CD1c-positive myeloid dendritic cell (primary cell): Measurements from ENCODE around the gene SLC1A3.
"Not testable (repeated sequence)": the region's sequence is repeated elsewhere in the genome, so short reads cannot be mapped to it uniquely, and the experiment has no call there.

Experiments
- DNase-seq: peaks from one replicate; pipeline ENCODE4 v3.0.0-alpha.2; 2016; ENCODE audit errors: extremely low spot score

Gene SLC1A3

DNA sequence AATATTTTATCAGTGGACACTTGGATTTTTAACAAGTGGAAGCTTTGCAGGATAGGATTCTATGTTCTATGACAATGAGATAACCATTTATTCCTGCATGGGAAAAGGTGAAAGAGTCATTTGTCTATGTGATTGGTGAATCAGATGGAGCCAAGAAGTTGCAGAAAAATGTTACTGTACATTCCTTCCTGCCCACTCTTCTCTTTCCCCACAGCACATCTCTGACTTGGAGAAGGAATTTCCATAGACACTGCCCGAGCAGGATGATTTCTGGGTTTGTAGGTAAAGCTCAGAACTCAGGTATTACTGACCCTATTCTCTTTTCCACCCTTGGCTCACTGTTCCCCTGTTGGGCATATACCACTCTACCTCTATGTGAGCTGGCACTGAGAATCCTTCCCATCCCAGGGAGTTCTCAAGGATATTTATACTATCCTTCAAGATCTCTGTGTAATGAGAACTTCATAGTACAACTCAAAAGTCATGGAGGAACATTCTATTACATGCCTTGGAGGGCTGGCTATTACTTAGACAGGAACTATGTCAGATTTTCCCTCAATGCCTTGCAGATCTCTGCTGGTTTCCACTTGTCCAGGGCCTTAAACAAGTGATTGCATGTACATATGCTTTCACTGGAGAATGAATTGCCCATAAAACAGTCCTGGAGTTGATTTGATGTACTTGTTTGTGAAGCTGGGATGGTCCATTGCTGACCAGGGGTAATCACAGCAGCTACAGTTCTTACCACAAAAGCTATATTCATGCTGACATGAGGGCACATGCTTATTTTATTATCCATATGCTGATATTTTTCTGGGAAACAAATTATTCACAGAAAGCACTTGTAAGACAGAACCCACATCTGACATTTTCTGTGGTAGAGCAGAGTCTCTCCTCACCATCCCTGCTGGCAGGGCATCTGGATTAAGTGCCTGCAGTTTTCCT, 24.1 kb downstream of the SLC1A3 start:
- no peak for DNase-seq

DNA sequence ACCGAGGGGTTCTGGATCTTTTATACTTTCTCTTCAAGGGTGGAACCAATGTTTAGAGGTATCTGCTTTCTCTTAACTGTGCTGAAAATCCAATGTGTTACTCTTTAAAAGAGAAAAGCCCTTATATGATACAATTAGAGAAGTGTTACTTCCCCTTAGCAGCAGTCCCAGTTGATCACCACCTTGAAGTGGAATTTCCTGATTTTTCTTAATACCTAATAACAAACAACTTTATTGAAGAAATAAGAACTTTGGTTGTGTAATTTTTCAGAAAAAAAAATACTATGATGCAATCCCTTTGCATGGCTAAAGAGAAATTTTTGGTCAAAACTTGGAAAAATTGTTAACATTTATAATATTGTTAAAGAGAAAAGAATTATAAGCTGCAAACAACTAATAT, 24.7 kb downstream of the SLC1A3 start:
- peak; percentile 64 for DNase-seq

DNA sequence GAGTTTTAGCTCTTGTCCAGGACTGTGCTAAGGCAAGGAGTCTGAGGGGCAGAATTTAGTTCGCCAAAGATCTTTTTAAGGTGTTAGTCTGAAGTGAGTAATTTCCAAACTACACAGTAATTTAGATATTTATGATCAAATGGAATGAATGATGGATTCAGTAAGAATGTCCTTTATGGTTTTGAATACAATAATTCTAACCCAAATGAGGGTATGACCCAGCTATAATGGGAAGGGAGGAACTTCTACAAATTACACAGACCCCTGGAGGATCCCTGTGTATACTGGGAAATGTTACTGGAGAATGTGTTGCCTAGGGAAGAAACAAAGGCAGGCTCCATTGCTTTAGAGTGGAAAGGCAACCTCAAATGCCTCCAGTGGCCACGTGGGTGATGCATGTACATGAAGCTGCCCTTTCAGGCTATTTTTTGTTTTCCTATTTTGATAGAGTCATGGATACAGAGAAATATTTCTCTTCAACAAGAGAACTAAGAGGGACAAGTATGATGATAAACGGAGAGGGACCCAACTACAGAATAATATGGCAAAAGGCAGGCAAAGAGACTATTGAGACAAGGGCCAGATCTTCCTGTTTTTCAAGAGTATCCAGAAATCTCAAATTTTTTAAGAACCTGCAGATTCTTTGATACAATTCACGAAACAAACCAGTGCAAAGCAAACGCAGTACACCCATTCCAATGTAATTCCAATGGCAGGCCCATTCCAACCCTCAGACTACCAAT, 25.4 kb downstream of the SLC1A3 start:
- no peak for DNase-seq

DNA sequence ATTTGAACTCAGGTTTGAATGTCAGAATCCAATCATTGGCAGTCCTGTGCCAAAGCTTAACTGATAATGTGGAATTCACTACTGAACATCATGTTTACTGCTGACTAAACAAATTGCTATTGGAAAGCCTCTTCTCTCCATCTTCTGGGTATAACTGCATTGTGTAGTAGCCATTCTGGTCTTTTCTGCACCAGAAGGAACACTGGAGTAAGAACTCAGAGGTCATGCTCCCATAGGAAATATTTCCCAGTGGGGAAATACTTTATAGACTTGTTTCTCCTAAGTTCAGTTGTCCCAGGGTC, 25.9 kb downstream of the SLC1A3 start:
- no peak for DNase-seq

DNA sequence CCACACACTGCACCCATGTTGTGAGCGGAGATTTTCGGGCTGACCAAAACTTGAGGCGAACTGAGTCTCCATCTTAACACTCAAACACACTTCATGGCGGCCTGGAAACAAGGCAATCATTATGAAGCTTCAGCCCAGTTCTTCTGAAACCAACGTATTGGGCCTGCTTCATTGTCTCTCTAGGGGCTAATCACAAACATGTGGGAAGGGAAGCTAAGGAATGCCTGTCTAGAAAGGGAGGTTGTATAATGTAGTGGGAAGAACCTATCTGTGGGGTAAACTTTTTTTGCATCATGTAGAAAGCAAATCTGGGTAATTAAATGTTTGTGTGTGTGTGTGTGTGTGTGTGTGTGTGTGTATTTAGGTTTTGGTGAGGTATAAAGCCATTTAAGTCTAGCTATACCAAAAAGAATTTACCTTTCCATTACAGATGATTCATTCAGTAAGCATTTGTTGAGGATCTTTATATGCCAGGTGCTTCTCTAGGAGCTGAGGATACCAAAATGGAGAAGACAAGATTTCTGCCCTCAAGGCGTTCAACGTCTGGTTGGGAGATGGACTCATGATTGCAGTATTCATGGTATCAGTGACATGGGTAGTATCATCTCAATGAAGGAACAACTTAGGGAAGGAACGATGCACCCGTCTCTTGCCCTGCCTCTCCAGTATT, 29.4 kb downstream of the SLC1A3 start:
- no peak for DNase-seq

DNA sequence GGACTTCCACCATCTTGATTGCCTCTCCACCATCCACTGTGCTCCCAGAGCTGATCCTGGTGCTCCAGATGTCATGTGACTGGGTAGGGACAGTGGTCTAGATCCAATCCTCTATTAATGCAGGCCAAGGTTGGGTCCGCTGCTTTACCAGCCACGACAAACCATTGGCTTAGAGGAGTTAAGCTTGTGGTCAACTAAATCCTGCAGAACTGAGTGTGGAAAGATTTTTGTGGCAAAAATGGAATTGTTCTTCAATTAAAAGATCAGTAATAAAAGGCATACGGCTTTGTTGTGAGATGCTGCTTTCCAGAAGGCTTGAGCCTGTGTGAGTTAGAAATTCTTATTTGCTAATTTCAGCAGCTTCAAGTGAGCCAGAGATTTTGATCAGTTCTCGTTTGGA, 30.7 kb downstream of the SLC1A3 start:
- no peak for DNase-seq

DNA sequence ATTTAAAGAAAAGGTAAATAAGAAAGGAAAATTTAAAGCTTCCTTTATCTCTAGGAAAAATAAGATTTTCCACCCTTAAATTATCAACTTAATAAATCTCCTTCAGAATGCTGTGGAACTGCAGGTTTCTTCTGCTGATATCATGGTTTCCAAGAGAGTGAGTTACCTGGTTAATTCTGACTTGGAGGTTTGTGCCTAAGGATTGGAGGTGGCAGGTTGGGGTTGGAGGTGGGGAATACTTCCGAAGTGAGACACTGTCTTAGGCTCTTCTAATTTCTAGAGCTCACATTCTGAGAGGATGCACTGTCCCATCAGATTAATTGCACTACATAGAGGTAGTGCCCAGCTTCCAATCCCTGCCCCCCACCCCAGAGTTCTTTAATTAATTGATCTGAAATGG, 31.1 kb downstream of the SLC1A3 start:
- no peak for DNase-seq

DNA sequence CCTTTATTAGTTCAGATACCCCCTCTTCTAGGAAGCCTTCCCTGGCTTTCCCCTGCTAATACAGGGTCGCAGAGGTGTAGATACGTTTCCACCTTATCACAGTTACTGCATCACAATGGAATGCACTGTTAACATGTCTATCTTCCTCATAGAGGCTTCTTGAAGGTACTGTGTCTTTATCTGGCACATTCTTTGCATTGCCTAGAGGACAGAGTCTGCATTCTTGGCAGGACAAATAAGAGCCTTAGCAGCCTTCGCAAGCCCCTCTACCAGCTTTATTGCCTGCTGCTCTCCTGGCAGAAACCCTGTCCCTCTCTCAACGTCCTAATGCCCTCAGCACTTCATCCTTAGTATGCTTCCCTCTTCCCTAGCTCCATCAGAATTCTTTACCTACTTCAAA, 31.6 kb downstream of the SLC1A3 start:
- DNase-seq: no peak

DNA sequence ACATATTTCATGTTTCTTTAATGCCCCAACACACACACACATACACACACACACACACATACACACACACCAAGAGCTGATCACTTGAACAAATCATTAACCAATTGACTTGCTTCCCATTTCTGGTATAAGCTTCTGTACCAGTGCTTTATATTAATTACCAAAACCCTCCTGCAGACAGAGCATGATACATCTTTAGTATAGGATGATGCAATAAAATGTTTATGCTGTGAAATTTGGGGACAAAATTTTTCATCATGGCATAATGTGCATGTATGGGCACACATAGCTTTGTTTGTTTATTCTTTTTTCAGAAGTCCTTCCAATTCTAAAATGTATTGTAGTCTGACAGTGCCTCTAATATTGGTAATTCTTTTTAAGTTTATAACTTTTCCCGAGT, 34.5 kb downstream of the SLC1A3 start:
- DNase-seq: no peak

DNA sequence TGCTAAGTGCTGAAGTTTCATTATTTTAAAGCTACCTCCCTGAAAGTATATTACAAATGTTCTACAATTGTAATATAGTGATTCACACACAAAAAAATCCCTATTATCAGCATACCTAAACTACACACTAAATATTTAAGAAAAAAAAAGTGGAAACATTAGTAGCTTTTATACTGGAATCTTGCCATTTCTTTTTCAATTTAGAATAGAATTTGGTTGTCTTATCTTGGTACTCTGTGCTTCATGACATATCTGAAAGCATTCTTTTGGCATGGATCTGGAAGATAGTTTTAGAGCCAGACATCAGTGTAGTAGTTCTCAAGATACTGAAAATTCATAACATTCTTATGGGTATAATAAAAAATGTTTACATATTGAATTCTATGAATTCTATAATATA, 35.0 kb downstream of the SLC1A3 start:
- no peak for DNase-seq

DNA sequence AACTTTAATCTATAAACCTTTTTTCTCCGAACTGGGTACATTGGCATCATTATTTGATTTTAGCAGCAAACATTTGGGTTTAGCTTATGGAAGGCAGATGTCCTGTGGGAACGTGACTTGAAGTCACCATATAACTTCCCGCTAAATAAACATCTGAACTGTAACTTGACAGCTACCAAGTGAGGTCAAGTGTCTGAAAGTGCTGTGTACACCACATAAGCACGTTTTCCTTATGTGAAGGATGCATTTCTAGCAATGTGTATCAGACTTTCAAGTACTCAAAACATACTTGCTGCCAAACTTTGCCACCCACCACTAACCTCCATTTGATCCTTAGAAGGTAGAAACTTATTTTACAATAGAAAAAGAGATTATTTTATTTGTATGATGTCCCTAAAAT, 35.7 kb downstream of the SLC1A3 start:
- no peak for DNase-seq

DNA sequence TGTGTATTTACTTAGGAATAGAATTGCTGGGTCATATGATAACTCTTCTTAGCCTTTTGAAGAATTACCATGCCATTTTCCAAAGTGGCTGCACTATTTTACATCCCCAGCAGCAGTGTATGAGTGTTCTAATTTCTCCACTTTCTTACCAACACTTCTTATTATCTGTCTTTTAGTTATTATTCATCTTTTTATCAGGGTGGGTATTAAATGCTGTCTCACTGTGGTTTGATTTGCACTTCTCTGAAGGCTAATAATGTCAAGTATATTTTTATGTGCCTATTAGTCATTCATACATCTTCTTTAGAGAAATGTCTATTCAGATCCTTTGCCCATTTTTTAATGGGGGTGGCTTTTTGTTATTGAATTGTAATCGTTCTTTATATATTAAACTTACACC, 36.8 kb downstream of the SLC1A3 start:
- no peak for DNase-seq

DNA sequence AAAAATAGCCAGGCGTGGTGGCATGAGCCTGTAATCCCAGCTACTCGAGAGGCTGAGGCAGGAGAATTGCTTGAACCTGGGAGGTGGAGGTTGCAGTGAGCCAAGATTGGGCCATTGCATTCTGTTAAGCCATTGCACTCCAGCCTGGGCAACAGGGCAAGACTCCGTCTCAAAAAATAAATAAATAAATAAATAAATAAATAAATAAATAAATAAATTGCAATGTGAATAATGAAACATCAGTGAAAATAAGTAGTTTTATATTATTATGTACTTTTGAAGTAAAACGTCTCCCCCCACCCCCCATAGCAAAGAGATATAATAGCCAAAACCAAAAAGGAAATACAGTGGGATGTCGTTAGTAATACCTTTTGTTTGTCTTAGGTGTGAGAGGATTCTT, 37.4 kb downstream of the SLC1A3 start:
- DNase-seq: not testable (repeated sequence)

DNA sequence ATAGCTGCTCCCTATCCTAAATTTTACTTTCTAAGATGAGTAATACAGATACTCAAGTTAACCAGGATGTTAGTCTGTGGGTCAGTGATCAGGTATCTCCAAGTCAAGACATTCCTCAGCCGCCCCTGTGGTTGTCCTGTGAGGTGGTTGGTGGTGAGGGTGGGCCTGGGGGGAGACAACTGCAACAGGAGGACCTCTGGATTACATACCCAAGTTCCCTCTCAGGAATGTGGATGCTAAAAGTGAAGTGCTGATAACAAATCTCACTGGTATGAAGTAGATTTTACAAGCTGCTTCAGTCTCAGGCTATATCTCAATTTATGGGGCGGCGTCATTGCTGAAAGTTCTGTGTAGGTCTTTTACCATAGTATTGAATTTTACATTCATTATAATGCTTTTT, 38.3 kb downstream of the SLC1A3 start:
- no peak for DNase-seq

DNA sequence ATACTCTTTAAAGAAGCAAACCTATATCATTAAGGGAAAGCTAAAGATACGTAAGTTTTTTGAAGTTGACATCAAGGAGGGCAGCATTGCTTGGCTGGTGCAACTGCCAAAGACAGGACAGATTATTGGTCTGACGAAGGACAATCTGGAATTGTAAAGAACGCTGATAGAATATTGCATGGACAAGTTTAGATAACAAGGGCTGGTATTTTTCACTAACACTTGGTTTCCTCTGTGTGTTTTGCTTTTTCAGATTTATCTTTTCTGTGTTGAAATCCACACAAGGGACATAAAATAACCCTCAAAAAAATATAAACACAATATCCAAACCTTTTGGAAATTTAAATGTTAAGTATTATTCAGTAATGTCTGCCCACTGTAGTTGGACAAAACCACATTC, 39.7 kb downstream of the SLC1A3 start:
- DNase-seq: no peak

DNA sequence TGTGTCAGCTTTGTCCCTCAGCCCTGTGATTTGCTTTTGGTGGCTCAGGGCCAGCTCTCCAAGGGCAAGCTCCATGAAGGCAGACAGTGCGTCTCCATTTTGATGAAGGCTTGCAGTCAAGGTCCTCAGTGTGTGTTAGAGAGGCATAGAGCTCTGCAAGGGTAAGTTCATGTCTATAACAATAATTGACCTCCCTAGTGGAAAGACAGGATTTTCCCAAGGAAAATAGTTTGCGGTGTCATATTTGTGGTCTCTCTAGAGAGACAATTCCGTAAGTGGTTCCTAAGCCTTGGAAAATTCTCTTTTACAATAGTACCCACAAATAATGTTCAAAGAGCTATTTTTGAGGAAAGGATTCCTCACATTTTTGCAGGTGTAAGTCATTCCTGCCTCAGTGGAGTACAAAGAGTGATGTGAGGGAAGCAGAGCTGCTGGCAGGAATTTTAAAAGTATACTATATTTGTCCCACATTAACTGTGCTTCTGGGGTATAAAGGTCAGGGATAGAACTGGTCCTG, 40.2 kb downstream of the SLC1A3 start:
- no peak for DNase-seq

DNA sequence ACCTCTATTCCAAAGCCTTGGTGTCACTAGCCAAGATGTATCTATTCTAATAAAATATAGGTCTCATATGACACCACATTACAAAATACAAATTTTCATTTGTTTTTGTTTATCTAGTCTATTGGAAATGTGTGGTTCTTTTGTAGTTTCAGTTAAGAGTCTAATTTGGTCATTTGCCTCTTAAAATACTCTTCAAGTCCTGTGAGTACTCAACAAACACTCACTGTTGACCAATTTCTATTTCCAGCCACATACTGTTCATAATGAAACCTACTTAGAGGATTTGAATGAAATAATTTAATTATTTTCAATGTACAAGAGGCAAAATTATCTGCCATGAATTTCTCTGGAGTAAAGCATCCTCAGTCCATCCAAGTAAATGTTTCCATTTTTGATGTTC, 40.6 kb downstream of the SLC1A3 start:
- DNase-seq: no peak

DNA sequence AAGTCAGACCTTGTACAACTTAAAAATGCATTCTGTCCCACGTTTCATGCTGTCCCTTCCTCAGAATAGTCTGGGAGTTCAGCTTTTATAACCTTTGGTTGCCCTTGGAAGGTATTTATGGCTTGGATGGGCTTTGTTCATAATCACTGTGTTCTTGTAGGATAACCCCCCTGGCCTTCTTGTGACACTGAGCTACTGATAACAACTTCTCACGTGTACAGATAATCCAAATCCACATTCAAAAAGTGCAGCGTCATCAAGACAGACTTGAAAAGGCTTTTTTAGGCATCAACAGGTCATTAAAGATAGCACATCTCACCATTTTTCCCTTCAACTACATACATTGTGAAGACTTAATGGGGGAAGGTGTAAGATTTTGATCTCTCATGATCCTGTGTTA, 42.0 kb downstream of the SLC1A3 start:
- no peak for DNase-seq

DNA sequence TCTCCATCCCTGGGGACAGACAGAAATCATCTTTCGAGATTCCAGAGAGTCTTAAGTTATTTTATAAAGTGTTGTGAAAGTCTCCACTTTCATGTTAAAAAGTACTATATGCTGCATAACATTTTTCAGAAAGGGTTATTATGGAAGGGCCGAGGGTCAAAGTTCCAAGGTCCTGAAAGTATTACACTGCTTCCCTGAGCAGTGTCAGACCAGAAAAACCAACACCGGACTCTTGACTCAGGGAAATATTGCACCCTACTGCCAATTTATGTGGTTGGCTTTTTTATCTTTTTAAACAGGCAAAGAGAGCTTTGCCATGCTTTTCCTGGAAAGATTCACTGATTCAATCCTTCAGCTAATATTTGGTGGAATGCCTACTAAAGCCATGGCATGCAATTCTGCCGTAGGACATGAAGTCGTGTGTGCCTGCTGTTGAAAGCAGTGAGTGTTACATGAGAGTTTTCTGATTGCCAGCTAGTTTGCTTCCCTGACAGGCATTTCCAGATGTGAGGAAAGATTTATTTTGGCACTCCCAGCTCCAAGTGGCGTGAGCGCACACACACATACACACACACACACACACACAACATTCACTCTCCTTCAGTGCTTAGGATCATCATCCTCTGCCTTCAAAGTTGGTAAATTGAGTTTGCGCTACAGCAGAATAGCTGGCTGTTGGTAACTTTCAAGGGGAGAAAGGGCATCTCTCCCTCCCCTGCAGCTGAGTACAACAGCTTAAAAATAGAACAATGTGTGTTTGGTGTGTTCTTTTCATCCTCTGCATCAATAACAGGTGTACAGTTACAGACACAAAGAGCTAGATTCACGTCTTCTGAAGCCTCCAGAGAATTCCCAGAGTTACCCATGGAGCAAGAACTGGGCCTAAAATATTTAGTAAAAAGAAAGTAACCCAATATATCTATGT, 45.6 kb downstream of the SLC1A3 start:
- DNase-seq: no peak

DNA sequence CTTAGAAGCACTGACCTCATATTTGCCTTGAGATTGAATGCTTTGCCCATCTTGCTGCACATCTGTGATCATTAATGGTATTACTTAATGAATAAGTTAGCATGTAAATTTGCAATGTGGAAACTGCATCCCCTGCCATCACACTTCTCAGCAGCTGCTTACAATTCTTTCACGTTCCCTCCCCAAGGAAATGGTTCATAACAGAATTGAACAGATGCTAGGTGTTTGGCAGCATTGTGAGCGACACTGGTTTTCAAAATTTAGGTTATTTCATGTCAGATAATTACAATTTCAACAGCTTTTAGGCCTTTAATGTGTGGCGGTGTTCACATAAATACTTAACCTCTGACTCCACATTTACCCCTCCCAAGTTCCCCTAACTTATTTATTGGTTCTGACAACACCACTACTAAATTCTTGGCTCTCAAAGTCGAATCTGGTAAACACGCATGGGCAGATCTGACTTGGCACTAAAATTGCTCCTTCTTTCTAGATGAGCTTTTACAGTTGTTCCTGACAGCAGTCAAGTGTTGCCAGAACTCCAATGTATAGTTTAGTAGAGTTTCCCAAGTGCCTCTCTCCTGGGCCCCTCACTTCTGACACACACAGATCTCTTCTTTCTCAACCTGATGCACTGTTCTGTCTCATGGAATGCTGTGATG, 46.8 kb downstream of the SLC1A3 start:
- no peak for DNase-seq

DNA sequence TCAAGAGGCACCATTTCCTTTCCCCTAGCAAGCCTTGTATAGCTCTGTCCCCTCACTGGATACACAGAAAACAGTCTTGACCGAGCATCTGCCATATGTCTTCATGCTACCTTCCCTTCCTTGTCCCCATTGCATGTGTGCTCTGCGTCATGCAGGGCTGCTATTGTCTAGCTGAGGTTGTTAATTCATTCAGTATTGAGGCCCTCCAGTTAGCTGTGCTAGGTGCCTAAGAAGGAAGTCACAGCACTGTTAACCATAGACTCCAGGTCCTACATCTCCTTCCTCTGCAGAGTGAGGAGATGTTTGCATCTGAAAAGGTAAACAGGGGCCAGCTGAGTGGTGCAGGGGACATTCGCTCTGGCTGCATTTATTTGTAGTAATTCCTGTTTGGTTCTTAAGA, 48.2 kb downstream of the SLC1A3 start:
- no peak for DNase-seq
